Measurements from ENCODE around the gene DMD. TPM values are rescaled to one million over a fixed set of nuclear protein-coding genes. Genes with fewer than 3 reads are reported as not detected.

The DMD gene
- total RNA-seq, 2 experiments from 2014 or later, result 0.20 to 0.47 TPM

DNA sequence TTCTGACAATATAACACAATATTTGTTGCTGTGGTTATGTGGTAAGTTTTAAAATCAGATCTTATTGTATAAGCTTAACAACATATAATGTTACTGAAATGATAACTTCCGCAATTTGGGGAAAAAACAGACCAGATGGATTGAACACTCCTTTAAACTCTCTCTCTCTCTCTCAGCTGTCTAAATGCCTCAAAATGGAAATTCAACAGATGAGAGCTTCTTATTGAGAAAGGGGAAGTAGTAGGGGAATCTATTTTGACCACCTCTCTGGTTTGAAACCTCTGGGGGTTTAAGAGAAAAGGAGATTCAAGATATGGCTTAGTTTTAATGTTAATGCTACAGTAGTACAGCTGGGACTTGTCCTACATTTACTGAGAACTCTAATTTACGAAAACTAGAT is 40.3 kb downstream of the DMD start:
- no peak for TF ChIP-seq CTCF (IDR thresholded peaks at IDR 0.05)
- no peaks in the 10 kb centered on the region for H3K36me3 ChIP-seq (ENCODE audit: insufficient read depth, low read length)
- ATAC-seq (ENCODE audit: poor library complexity) (no peak), DNase-seq (no peak)
- no peak overlapping the region for H3K27ac Mint-ChIP-seq
- no peak overlapping the region for H3K27ac ChIP-seq (ENCODE audit: low read depth in 1 of 2, low read length in 2 of 2)
- no peaks in the 10 kb centered on the region for H3K27me3 ChIP-seq (ENCODE audit: control insufficient read depth in 1 of 2, insufficient read depth in 2 of 2, low read length in 2 of 2)
- no peaks in the 10 kb centered on the region for H3K27me3 Mint-ChIP-seq
- ChIA-PET CTCF (no interaction called here), POLR2A (no interaction called here)
- H3K4me3 ChIP-seq (ENCODE audit: low read length), result no peak overlapping the region
- no peaks in the 10 kb centered on the region for H3K4me1 Mint-ChIP-seq (ENCODE audit: low read depth)
- H3K9me3 ChIP-seq (ENCODE audit: control insufficient read depth in 1 of 2, insufficient read depth in 1 of 2, low read length in 2 of 2), result no peaks in the 10 kb centered on the region
- intact Hi-C loops (cut with DNase I, micrococcal nuclease), result no loop called here
- no peaks in the 10 kb centered on the region for H3K36me3 Mint-ChIP-seq (ENCODE audit: low read depth)
- H3K9me3 Mint-ChIP-seq, result no peaks in the 10 kb centered on the region
- H3K4me1 ChIP-seq (ENCODE audit: insufficient read depth, low read length), result no peaks in the 10 kb centered on the region
- H3K4me3 Mint-ChIP-seq, result no peak overlapping the region

- H3K27ac Mint-ChIP-seq, result no peak overlapping the region
- no peaks in the 10 kb centered on the region for H3K9me3 ChIP-seq (ENCODE audit: control insufficient read depth in 1 of 2, insufficient read depth in 1 of 2, low read length in 2 of 2)
- no peaks in the 10 kb centered on the region for H3K27me3 Mint-ChIP-seq
- H3K27ac ChIP-seq (ENCODE audit: low read depth in 1 of 2, low read length in 2 of 2), result no peak overlapping the region
- no peaks in the 10 kb centered on the region for H3K9me3 Mint-ChIP-seq
- no peak overlapping the region for H3K4me3 ChIP-seq (ENCODE audit: low read length)
- H3K27me3 ChIP-seq (ENCODE audit: control insufficient read depth in 1 of 2, insufficient read depth in 2 of 2, low read length in 2 of 2), result no peaks in the 10 kb centered on the region
- H3K36me3 Mint-ChIP-seq (ENCODE audit: low read depth), result no peaks in the 10 kb centered on the region
- no peaks in the 10 kb centered on the region for H3K4me1 ChIP-seq (ENCODE audit: insufficient read depth, low read length)
- no peaks in the 10 kb centered on the region for H3K4me1 Mint-ChIP-seq (ENCODE audit: low read depth)
- DNase-seq (no peak), ATAC-seq (ENCODE audit: poor library complexity) (no peak)
- no peaks in the 10 kb centered on the region for H3K36me3 ChIP-seq (ENCODE audit: insufficient read depth, low read length)
- intact Hi-C loops (cut with DNase I, micrococcal nuclease), result no loop called here
- POLR2A ChIA-PET, result no interaction called here
- TF ChIP-seq CTCF (IDR thresholded peaks at IDR 0.05), result no peak
- no peak overlapping the region for H3K4me3 Mint-ChIP-seq
- CTCF ChIA-PET, result no interaction called here
Observed at GRCh38 chrX:33161829-33162228, 49.5 kb downstream of the DMD start.

DNA sequence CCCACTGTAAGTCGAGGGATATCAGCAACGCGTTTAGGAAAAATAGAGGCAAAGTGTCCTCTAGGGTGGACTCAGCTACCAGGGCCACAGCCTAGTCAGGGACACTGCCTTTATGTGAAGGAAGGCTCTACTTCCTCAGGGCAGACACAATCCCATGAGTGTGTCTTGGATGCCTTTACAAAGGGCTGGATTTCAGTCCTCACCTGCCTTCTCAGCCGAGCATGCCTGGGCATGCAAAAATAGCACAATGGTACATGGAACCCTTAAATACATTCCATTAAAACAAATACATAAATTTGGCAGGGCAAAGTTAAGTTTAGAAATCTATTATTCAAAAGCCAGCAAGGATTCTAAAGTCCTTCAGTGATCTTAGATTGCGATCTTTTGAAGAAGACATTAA is 51.1 kb downstream of the DMD start:
- Mint-ChIP-seq H3K36me3 (ENCODE audit: low read depth) (no peaks in the 10 kb centered on the region), H3K27me3 (no peaks in the 10 kb centered on the region), H3K4me3 (no peak overlapping the region), H3K4me1 (ENCODE audit: low read depth) (no peaks in the 10 kb centered on the region), H3K27ac (no peak overlapping the region), H3K9me3 (no peaks in the 10 kb centered on the region)
- H3K27me3 ChIP-seq (ENCODE audit: control insufficient read depth in 1 of 2, insufficient read depth in 2 of 2, low read length in 2 of 2), result no peaks in the 10 kb centered on the region
- H3K4me3 ChIP-seq (ENCODE audit: low read length), result no peak overlapping the region
- no peaks in the 10 kb centered on the region for H3K36me3 ChIP-seq (ENCODE audit: insufficient read depth, low read length)
- POLR2A ChIA-PET, result no interaction called here
- DNase-seq, result no peak
- H3K9me3 ChIP-seq (ENCODE audit: control insufficient read depth in 1 of 2, insufficient read depth in 1 of 2, low read length in 2 of 2), result no peaks in the 10 kb centered on the region
- no peak overlapping the region for H3K27ac ChIP-seq (ENCODE audit: low read depth in 1 of 2, low read length in 2 of 2)
- no peak for TF ChIP-seq CTCF (IDR thresholded peaks at IDR 0.05)
- ATAC-seq (ENCODE audit: poor library complexity), result no peak
- no peaks in the 10 kb centered on the region for H3K4me1 ChIP-seq (ENCODE audit: insufficient read depth, low read length)
- CTCF ChIA-PET, result no interaction called here
- intact Hi-C loops (cut with DNase I, micrococcal nuclease), result no loop called here

All from CD4-positive, alpha-beta T cell (primary cell).